Naive thymus-derived CD4-positive, alpha-beta T cell (primary cell): ENCODE measurements around the gene TBXAS1. TPM values are rescaled to one million over a fixed set of nuclear protein-coding genes. Genes with fewer than 3 reads are reported as not detected.

Experiments used
- ATAC-seq: fragments of 150-1000 bp; cut with Tn5 transposase; 2 replicates; pipeline ENCODE4 v1.10.0; 2021; ENCODE audit warnings: mild to moderate bottlenecking, moderate library complexity
- CTCF ChIA-PET: fragments of 350-600 bp; sonication (Branson Sonifier 250); formaldehyde crosslinking; loops from one replicate; lab custom pipeline; 2021; ENCODE audit warnings: antibody characterized with exemption; lab: Charles Lee
- POLR2A ChIA-PET: fragments of 350-600 bp; sonication (Branson Sonifier 250); formaldehyde crosslinking; loops from one replicate; lab custom pipeline; 2021; ENCODE audit warnings: antibody characterized with exemption, inconsistent platforms; lab: Charles Lee
- DNase-seq, 9 donors: peaks; one replicate each; pipeline versions ENCODE4 v3.0.0 to v3.0.0-alpha.2; 2020 to 2022; ENCODE audit warnings: mixed read lengths in 1 of 9
- H3K27ac ChIP-seq: one replicate; pipeline ENCODE4 v1.7.0; 2013; ENCODE audit warnings: mild to moderate bottlenecking, low read depth, low read length, moderate library complexity
- H3K27me3 ChIP-seq, 2 donors: one replicate each; pipeline ENCODE4 v1.7.0; 2013; ENCODE audit warnings: low read length in 2 of 2, mild to moderate bottlenecking in 2 of 2, moderate library complexity in 2 of 2; ENCODE audit not compliant: control insufficient read depth in 2 of 2, insufficient read depth in 2 of 2
- H3K36me3 ChIP-seq, 3 experiments: 1 replicate in 2 of 3; 2 replicates in 1 of 3; pipeline ENCODE4 v1.7.0; 2013; ENCODE audit warnings: low read length in 3 of 3, mild to moderate bottlenecking in 3 of 3, moderate library complexity in 1 of 3; ENCODE audit not compliant: insufficient read depth in 3 of 3, control insufficient read depth in 2 of 3
- H3K4me1 ChIP-seq, 2 donors: one replicate each; pipeline ENCODE4 v1.7.0; 2013; ENCODE audit warnings: low read length in 2 of 2, mild to moderate bottlenecking in 2 of 2, moderate library complexity in 1 of 2; ENCODE audit not compliant: control insufficient read depth in 2 of 2, insufficient read depth in 2 of 2
- H3K4me3 ChIP-seq: 2 replicates; pipeline ENCODE4 v1.7.0; 2013; ENCODE audit warnings: mild to moderate bottlenecking, low read length
- H3K9me3 ChIP-seq, 3 experiments: 1 replicate in 2 of 3; 2 replicates in 1 of 3; pipeline ENCODE4 v1.7.0; 2013; ENCODE audit warnings: low read length in 3 of 3; ENCODE audit not compliant: control insufficient read depth in 2 of 3
- H3K27ac Mint-ChIP-seq, 9 donors: one replicate each; pipeline ENCODE4 v1.8.0; 2020 to 2022; ENCODE audit warnings: mixed read lengths in 9 of 9, mild to moderate bottlenecking in 8 of 9, moderate library complexity in 5 of 9, inconsistent platforms in 2 of 9
- H3K27me3 Mint-ChIP-seq, 5 donors: one replicate each; pipeline ENCODE4 v1.8.0; 2021 to 2022; ENCODE audit warnings: mixed read lengths in 5 of 5, mild to moderate bottlenecking in 1 of 5
- H3K36me3 Mint-ChIP-seq, 5 donors: one replicate each; pipeline ENCODE4 v1.8.0; 2020 to 2022; ENCODE audit warnings: mixed read lengths in 5 of 5, mild to moderate bottlenecking in 3 of 5, inconsistent platforms in 1 of 5
- H3K4me1 Mint-ChIP-seq, 7 donors: one replicate each; pipeline ENCODE4 v1.8.0; 2020 to 2022; ENCODE audit warnings: mixed read lengths in 7 of 7, mild to moderate bottlenecking in 3 of 7, inconsistent platforms in 1 of 7
- H3K4me3 Mint-ChIP-seq, 10 donors: one replicate each; pipeline ENCODE4 v1.8.0; 2020 to 2022; ENCODE audit warnings: mild to moderate bottlenecking in 10 of 10, mixed read lengths in 10 of 10, moderate library complexity in 6 of 10, inconsistent platforms in 2 of 10
- H3K9me3 Mint-ChIP-seq, 11 donors: one replicate each; pipeline ENCODE4 v1.8.0; 2020 to 2022; ENCODE audit warnings: mixed read lengths in 11 of 11, mild to moderate bottlenecking in 4 of 11, inconsistent platforms in 1 of 11, moderate library complexity in 1 of 11
- intact Hi-C, 2 donors: fragments of 100-400 bp; cut with micrococcal nuclease; formaldehyde crosslinking; loops; one replicate each; pipeline ENCODE4 v1.15.1; 2023
- polyA plus RNA-seq, 2 donors: library from polyadenylated mRNA; unstranded; fragments of 300-500 nt; fragmentation: Illumina TruSeq; gene quantifications; one replicate each; pipeline ENCODE4 v1.2.3, GENCODE V29; 2021
- total RNA-seq, 6 experiments: library from RNA in 5 of 6; stranded (reverse) in 5 of 6; gene quantifications; 1 replicate in 5 of 6; 2 replicates in 1 of 6; pipeline ENCODE4 v1.2.3 and lab custom pipeline; 2021 to 2026

The TBXAS1 gene
- total and polyA plus RNA-seq, 7 experiments from 2014 or later: 1.9 to 70.9 (median 3.2) TPM

- no peak for ATAC-seq
- Mint-ChIP-seq H3K9me3 (no peaks in the 10 kb centered on the region), H3K4me3 (no peak overlapping the region), H3K36me3 (no peaks in the 10 kb centered on the region), H3K4me1 (peaks cover 0 to 6% (median 0%) of the 10 kb centered on the region in 7 donors), H3K27ac (no peak overlapping the region), H3K27me3 (no peaks in the 10 kb centered on the region)
- intact Hi-C loops: no loop called here
- CTCF ChIA-PET: interaction anchor here (0.9 to 2.1 kb wide), 6 partner anchors 351 to 396 kb away, joined by 3 to 9 read pairs (median 4); no protein-coding TSS in a partner anchor
- Histone ChIP-seq H3K27ac (no peak overlapping the region), H3K4me3 (no peak overlapping the region), H3K36me3 (no peaks in the 10 kb centered on the region), H3K9me3 (no peaks in the 10 kb centered on the region), H3K4me1 (no peaks in the 10 kb centered on the region), H3K27me3 (no peaks in the 10 kb centered on the region)
- POLR2A ChIA-PET: no interaction called here
- DNase-seq: no peak
Observed at GRCh38 chr7:139998572-139998971, 169.5 kb downstream of the TBXAS1 start.

- Histone ChIP-seq H3K4me1 (no peaks in the 10 kb centered on the region), H3K27ac (no peak overlapping the region), H3K27me3 (no peaks in the 10 kb centered on the region), H3K4me3 (no peak overlapping the region), H3K9me3 (no peaks in the 10 kb centered on the region), H3K36me3 (no peaks in the 10 kb centered on the region)
- CTCF ChIA-PET: interaction anchor here (1.0 to 3.7 kb wide), 4 partner anchors 352 to 381 kb away, joined by 3 to 28 read pairs (median 5); no protein-coding TSS in a partner anchor
- ATAC-seq (no peak), DNase-seq (no peak)
- Mint-ChIP-seq H3K9me3 (no peaks in the 10 kb centered on the region), H3K4me3 (no peak overlapping the region), H3K27ac (no peak overlapping the region), H3K4me1 (peaks cover 0 to 6% (median 0%) of the 10 kb centered on the region in 7 donors), H3K36me3 (no peaks in the 10 kb centered on the region), H3K27me3 (no peaks in the 10 kb centered on the region)
- POLR2A ChIA-PET: no interaction called here
- intact Hi-C loops: no loop called here
Observed at GRCh38 chr7:139999516-139999915, 170.5 kb downstream of the TBXAS1 start.

- Mint-ChIP-seq H3K27ac (peak overlapping the region in 1 of 9 donors; percentile 13), H3K36me3 (no peaks in the 10 kb centered on the region), H3K4me1 (peaks cover 0 to 6% (median 0%) of the 10 kb centered on the region in 7 donors), H3K27me3 (no peaks in the 10 kb centered on the region), H3K4me3 (no peak overlapping the region), H3K9me3 (no peaks in the 10 kb centered on the region)
- Histone ChIP-seq H3K27me3 (no peaks in the 10 kb centered on the region), H3K4me1 (no peaks in the 10 kb centered on the region), H3K27ac (no peak overlapping the region), H3K36me3 (no peaks in the 10 kb centered on the region), H3K4me3 (no peak overlapping the region), H3K9me3 (no peaks in the 10 kb centered on the region)
- no peak for DNase-seq
- no peak for ATAC-seq
- POLR2A ChIA-PET: no interaction called here
- CTCF ChIA-PET: interaction anchor here (1.7 to 6.0 kb wide), 3 partner anchors 355 to 399 kb away, joined by 9 to 32 read pairs (median 28); no protein-coding TSS in a partner anchor
- intact Hi-C loops: loop anchor here (5.0 kb wide), 2 partner anchors 278 to 568 kb away; no protein-coding TSS in a partner anchor
Observed at GRCh38 chr7:140000666-140001268, 171.7 kb downstream of the TBXAS1 start.

- ATAC-seq: peak; percentile 37
- Mint-ChIP-seq H3K36me3 (no peaks in the 10 kb centered on the region), H3K27me3 (no peaks in the 10 kb centered on the region), H3K4me3 (no peak overlapping the region), H3K4me1 (peaks cover 0 to 6% (median 0%) of the 10 kb centered on the region in 7 donors), H3K9me3 (peaks cover 0 to 2% (median 0%) of the 10 kb centered on the region in 11 donors), H3K27ac (peak overlapping the region in 1 of 9 donors; percentile 80)
- CTCF ChIA-PET: interaction anchor here (1.4 to 6.0 kb wide), 4 partner anchors 357 to 403 kb away, joined by 4 to 35 read pairs (median 20); no protein-coding TSS in a partner anchor
- POLR2A ChIA-PET: no interaction called here
- Histone ChIP-seq H3K4me3 (no peak overlapping the region), H3K27ac (no peak overlapping the region), H3K27me3 (no peaks in the 10 kb centered on the region), H3K9me3 (no peaks in the 10 kb centered on the region), H3K36me3 (no peaks in the 10 kb centered on the region), H3K4me1 (no peaks in the 10 kb centered on the region)
- peak in 7 of 9 donors; percentile 17 to 42 (median 33) for DNase-seq
- intact Hi-C loops: loop anchor here (1.0 to 5.0 kb wide), 5 partner anchors 227 to 572 kb away; partner anchors contain the start of gene HIPK2 (in 1 of the 2)
Observed at GRCh38 chr7:140003913-140004382, 174.9 kb downstream of the TBXAS1 start.

GRCh38 chr7:140004672-140005071 is 175.6 kb downstream of the TBXAS1 start:
- H3K36me3 Mint-ChIP-seq: no peaks in the 10 kb centered on the region
- no peak overlapping the region for H3K27ac Mint-ChIP-seq
- Histone ChIP-seq H3K4me1 (no peaks in the 10 kb centered on the region), H3K9me3 (no peaks in the 10 kb centered on the region), H3K27ac (no peak overlapping the region), H3K36me3 (no peaks in the 10 kb centered on the region), H3K27me3 (no peaks in the 10 kb centered on the region), H3K4me3 (no peak overlapping the region)
- CTCF ChIA-PET: interaction anchor here (1.0 to 6.0 kb wide), 6 partner anchors 358 to 505 kb away, joined by 3 to 35 read pairs (median 10); no protein-coding TSS in a partner anchor
- peaks cover 0 to 6% (median 0%) of the 10 kb centered on the region in 7 donors for H3K4me1 Mint-ChIP-seq
- intact Hi-C loops: loop anchor here (1.0 to 5.0 kb wide), 4 partner anchors 228 to 572 kb away; partner anchors contain the start of gene HIPK2 (in 1 of the 2)
- POLR2A ChIA-PET: no interaction called here
- no peaks in the 10 kb centered on the region for H3K27me3 Mint-ChIP-seq
- peaks cover 0 to 2% (median 0%) of the 10 kb centered on the region in 11 donors for H3K9me3 Mint-ChIP-seq
- no peak overlapping the region for H3K4me3 Mint-ChIP-seq
- DNase-seq: no peak
- no peak for ATAC-seq

GRCh38 chr7:140005341-140005740 is 176.3 kb downstream of the TBXAS1 start:
- POLR2A ChIA-PET: no interaction called here
- no peaks in the 10 kb centered on the region for H3K36me3 ChIP-seq
- H3K27me3 ChIP-seq: no peaks in the 10 kb centered on the region
- peaks cover 0 to 6% (median 0%) of the 10 kb centered on the region in 7 donors for H3K4me1 Mint-ChIP-seq
- ATAC-seq (no peak), DNase-seq (no peak)
- no peaks in the 10 kb centered on the region for H3K9me3 ChIP-seq
- H3K27ac Mint-ChIP-seq: no peak overlapping the region
- intact Hi-C loops: loop anchor here in 1 of 2 donors (2.0 kb wide), 1 partner anchor 229 kb away; the partner anchor contains the start of gene HIPK2
- H3K4me3 ChIP-seq: no peak overlapping the region
- no peak overlapping the region for H3K27ac ChIP-seq
- no peaks in the 10 kb centered on the region for H3K27me3 Mint-ChIP-seq
- H3K4me3 Mint-ChIP-seq: no peak overlapping the region
- CTCF ChIA-PET: interaction anchor here (0.7 to 6.0 kb wide), 10 partner anchors 11 to 506 kb away, joined by 3 to 32 read pairs (median 4); no protein-coding TSS in a partner anchor
- no peaks in the 10 kb centered on the region for H3K4me1 ChIP-seq
- H3K9me3 Mint-ChIP-seq: peaks cover 0 to 2% (median 0%) of the 10 kb centered on the region in 11 donors
- no peaks in the 10 kb centered on the region for H3K36me3 Mint-ChIP-seq
